OCI-LY1 (cell line): ENCODE data around the gene SLC25A17.
"Not testable (repeated sequence)": the region's sequence is repeated elsewhere in the genome, so short reads cannot be mapped to it uniquely, and the experiment has no call there.

Experiments used
- H2AFZ ChIP-seq: fragments of 200-600 bp; sonication (generic), shearing (Covaris generic); 2 replicates; pipeline ENCODE4 v1.6.0; 2014; ENCODE audit warnings: antibody characterized with exemption, mild to moderate bottlenecking, low read length
- H3F3A ChIP-seq: fragments of 200-600 bp; sonication (generic), shearing (Covaris generic); 2 replicates; pipeline ENCODE4 v1.6.0; 2014; ENCODE audit warnings: mild to moderate bottlenecking, antibody characterized with exemption, low read length, moderate library complexity; ENCODE audit not compliant: insufficient read depth
- H3K27ac ChIP-seq: fragments of 200-600 bp; sonication (generic); 2 replicates; pipeline ENCODE4 v1.5.1; 2014; ENCODE audit warnings: low read length, mixed run types, mild to moderate bottlenecking, low read depth; ENCODE audit not compliant: poor library complexity, severe bottlenecking
- H3K27me3 ChIP-seq: fragments of 200-600 bp; sonication (generic); 2 replicates; pipeline ENCODE4 v1.6.0; 2014; ENCODE audit warnings: antibody characterized with exemption, mild to moderate bottlenecking, low read length, moderate library complexity; ENCODE audit not compliant: insufficient read depth
- H3K36me3 ChIP-seq: fragments of 200-600 bp; sonication (generic); 2 replicates; pipeline ENCODE4 v1.6.1; 2014; ENCODE audit warnings: mild to moderate bottlenecking, antibody characterized with exemption, low read length, moderate library complexity, mixed read lengths; ENCODE audit not compliant: insufficient read depth
- H3K4me1 ChIP-seq: fragments of 200-600 bp; sonication (generic); 2 replicates; pipeline ENCODE4 v1.5.1; 2014; ENCODE audit warnings: mild to moderate bottlenecking, low read length, moderate library complexity; ENCODE audit not compliant: insufficient read depth, severe bottlenecking
- H3K4me2 ChIP-seq: fragments of 200-600 bp; sonication (generic), shearing (Covaris generic); 2 replicates; pipeline ENCODE4 v1.6.1; 2014; ENCODE audit warnings: low read length
- H3K4me3 ChIP-seq: fragments of 200-600 bp; sonication (generic); 2 replicates; pipeline ENCODE4 v1.5.1; 2014; ENCODE audit warnings: low read length, low read depth, mild to moderate bottlenecking, mixed read lengths; ENCODE audit not compliant: poor library complexity, severe bottlenecking
- H3K79me2 ChIP-seq: fragments of 200-600 bp; shearing (Covaris generic); 2 replicates; pipeline ENCODE4 v1.6.1; 2016; ENCODE audit warnings: mixed run types, low read length, mixed read lengths; ENCODE audit not compliant: insufficient read depth
- H3K9ac ChIP-seq: fragments of 200-600 bp; sonication (generic), shearing (Covaris generic); 2 replicates; pipeline ENCODE4 v1.6.1; 2014; ENCODE audit warnings: mild to moderate bottlenecking, low read length, mixed read lengths
- H3K9me2 ChIP-seq: fragments of 200-600 bp; sonication (generic), shearing (Covaris generic); 2 replicates; pipeline ENCODE4 v1.6.1; 2014; ENCODE audit warnings: low read depth, mild to moderate bottlenecking, low read length, mixed read lengths
- H3K9me3 ChIP-seq: fragments of 200-600 bp; shearing (Covaris generic); 2 replicates; pipeline ENCODE4 v1.6.1; 2014; ENCODE audit warnings: low read length, mixed read lengths
- H4K20me1 ChIP-seq: fragments of 200-600 bp; sonication (generic), shearing (Covaris generic); 2 replicates; pipeline ENCODE4 v1.6.0; 2016; ENCODE audit warnings: mild to moderate bottlenecking, low read length; ENCODE audit not compliant: insufficient read depth
- EZH2 ChIP-seq: fragments of 200-600 bp; sonication (generic), shearing (Covaris generic); IDR thresholded peaks from 2 replicates; pipeline ENCODE4 v1.8.0; 2017; ENCODE audit warnings: borderline replicate concordance, mixed run types, mild to moderate bottlenecking, antibody characterized with exemption, low read length, moderate library complexity, mixed read lengths
- TF ChIP-seq, protein P1 (sequence below): fragments of 200-600 bp; sonication (generic), shearing (Covaris generic); IDR thresholded peaks from 2 replicates; pipeline ENCODE4 v1.5.1; 2017; ENCODE audit warnings: mild to moderate bottlenecking, antibody characterized with exemption, low read length, moderate library complexity, mixed read lengths

Gene SLC25A17

DNA sequence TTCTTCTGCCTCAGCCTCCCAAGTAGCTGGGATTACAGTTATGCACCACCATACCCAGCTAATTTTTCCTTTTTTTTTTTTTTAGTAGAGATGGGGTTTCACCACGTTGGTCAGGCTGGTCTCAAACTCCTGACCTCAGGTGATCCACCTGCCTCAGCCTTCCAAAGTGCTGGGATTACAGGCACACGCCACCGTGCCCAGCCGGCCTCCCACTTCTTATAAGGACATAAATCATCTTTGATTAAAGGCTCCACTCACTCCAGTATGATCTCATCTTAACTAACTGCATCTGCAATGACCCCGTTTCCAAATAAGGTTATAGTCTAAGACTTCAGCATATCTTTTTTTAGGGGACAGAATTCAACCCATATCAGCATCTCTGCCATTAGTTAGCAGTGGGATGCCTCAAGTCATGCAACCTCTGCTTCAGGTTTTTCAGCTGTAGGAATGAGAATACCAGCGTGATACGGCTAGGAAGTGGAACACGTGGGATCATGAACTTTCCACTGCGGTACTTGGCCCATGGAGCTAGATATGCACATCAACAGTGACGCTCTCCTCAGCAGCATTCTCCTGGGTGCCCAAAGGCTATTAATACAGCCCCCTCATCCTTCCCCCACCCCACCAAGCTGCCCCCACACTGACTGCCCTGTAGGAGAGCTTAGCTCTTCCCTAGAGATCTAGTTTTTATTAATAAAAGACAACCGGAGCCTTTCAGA lies 98.4 kb downstream of the SLC25A17 start:
- no peak overlapping the region for H3K4me3 ChIP-seq
- no peak overlapping the region for H2AFZ ChIP-seq
- H3K4me1 ChIP-seq, result peaks cover 8% of the 10 kb centered on the region
- no peaks in the 10 kb centered on the region for H3K9me3 ChIP-seq
- H3K4me2 ChIP-seq, result no peak overlapping the region
- no peaks in the 10 kb centered on the region for H4K20me1 ChIP-seq
- TF ChIP-seq EZH2, result no peak
- TF ChIP-seq, protein P1, sequence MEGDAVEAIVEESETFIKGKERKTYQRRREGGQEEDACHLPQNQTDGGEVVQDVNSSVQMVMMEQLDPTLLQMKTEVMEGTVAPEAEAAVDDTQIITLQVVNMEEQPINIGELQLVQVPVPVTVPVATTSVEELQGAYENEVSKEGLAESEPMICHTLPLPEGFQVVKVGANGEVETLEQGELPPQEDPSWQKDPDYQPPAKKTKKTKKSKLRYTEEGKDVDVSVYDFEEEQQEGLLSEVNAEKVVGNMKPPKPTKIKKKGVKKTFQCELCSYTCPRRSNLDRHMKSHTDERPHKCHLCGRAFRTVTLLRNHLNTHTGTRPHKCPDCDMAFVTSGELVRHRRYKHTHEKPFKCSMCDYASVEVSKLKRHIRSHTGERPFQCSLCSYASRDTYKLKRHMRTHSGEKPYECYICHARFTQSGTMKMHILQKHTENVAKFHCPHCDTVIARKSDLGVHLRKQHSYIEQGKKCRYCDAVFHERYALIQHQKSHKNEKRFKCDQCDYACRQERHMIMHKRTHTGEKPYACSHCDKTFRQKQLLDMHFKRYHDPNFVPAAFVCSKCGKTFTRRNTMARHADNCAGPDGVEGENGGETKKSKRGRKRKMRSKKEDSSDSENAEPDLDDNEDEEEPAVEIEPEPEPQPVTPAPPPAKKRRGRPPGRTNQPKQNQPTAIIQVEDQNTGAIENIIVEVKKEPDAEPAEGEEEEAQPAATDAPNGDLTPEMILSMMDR, result no peak
- H3F3A ChIP-seq, result no peaks in the 10 kb centered on the region
- no peaks in the 10 kb centered on the region for H3K36me3 ChIP-seq
- H3K27ac ChIP-seq, result no peak overlapping the region
- no peak overlapping the region for H3K9ac ChIP-seq
- H3K9me2 ChIP-seq, result no peaks in the 10 kb centered on the region
- no peaks in the 10 kb centered on the region for H3K27me3 ChIP-seq
- H3K79me2 ChIP-seq, result no peaks in the 10 kb centered on the region

DNA sequence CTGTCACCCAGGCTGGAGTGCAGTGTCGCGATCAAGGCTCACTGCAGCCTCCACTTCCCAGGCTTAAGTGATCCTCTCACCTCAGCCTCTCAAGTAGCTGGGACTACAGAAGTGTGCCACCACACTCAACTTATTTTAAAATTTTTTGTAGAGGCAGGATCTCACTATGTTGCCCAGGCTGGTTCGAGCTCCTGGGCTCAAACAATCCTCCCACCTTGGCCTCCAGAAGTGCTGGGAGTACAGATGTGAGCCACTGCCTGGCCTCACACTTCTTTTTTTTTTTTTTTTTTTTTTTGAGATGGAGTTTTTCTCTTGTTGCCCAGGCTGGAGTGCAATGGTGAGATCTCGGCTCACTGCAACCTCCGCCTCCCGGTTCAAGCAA lies 99.0 kb downstream of the SLC25A17 start:
- H3K4me1 ChIP-seq, H3K36me3 ChIP-seq, H3K4me2 ChIP-seq, H4K20me1 ChIP-seq, H3K9me2 ChIP-seq, H3K79me2 ChIP-seq, H3K9ac ChIP-seq, H3K9me3 ChIP-seq, H3K27ac ChIP-seq, H3F3A ChIP-seq, H2AFZ ChIP-seq, H3K27me3 ChIP-seq, H3K4me3 ChIP-seq: not testable (repeated sequence)
